C4-2B (cell line): ENCODE results near the gene RARG.

Experiments used
- ZFX ChIP-seq: fragments of 450-650 bp; IDR thresholded peaks from 2 replicates; pipeline ENCODE4 v1.6.1; 2017
- TF ChIP-seq, protein P1 (sequence below): fragments of 450-650 bp; conservative IDR thresholded peaks from 2 replicates; pipeline ENCODE4 v1.5.1; 2017; ENCODE audit warnings: mild to moderate bottlenecking

DNA sequence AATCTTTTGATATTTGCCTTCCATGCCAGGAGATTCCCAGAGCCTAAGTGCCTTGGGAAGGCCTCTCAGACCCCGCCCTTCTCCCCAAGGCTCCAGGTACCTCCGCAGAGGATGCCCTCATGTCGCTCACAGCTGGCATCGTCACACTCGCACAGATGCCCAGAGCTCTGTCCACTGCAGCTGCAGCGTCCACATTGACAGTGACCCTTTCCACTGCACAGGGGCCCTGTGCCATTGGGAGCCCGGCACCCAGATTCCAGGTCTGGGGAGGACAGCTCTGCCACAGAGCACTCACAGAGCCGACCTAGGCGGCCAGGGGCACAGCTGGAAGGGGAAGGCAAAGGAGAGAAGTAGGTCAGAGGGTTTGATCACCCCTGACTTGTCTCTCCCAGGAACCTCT is 39.0 kb downstream of the RARG start:
- TF ChIP-seq, protein P1, sequence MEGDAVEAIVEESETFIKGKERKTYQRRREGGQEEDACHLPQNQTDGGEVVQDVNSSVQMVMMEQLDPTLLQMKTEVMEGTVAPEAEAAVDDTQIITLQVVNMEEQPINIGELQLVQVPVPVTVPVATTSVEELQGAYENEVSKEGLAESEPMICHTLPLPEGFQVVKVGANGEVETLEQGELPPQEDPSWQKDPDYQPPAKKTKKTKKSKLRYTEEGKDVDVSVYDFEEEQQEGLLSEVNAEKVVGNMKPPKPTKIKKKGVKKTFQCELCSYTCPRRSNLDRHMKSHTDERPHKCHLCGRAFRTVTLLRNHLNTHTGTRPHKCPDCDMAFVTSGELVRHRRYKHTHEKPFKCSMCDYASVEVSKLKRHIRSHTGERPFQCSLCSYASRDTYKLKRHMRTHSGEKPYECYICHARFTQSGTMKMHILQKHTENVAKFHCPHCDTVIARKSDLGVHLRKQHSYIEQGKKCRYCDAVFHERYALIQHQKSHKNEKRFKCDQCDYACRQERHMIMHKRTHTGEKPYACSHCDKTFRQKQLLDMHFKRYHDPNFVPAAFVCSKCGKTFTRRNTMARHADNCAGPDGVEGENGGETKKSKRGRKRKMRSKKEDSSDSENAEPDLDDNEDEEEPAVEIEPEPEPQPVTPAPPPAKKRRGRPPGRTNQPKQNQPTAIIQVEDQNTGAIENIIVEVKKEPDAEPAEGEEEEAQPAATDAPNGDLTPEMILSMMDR: no peak
- no peak for TF ChIP-seq ZFX
